Posterior cingulate gyrus (tissue), 11 donors: ENCODE results near the gene PCDHGC4.

Experiments used
- DNase-seq, 10 donors: peaks; one replicate each; pipeline versions ENCODE4 v3.0.0 to v3.0.0-alpha.2; 2020 to 2021; ENCODE audit warnings: mixed read lengths in 3 of 10
- intact Hi-C: fragments of 100-400 bp; cut with DNase I; formaldehyde crosslinking; loops from one replicate; pipeline ENCODE4 v1.15.1; 2023

The PCDHGC4 gene

DNA sequence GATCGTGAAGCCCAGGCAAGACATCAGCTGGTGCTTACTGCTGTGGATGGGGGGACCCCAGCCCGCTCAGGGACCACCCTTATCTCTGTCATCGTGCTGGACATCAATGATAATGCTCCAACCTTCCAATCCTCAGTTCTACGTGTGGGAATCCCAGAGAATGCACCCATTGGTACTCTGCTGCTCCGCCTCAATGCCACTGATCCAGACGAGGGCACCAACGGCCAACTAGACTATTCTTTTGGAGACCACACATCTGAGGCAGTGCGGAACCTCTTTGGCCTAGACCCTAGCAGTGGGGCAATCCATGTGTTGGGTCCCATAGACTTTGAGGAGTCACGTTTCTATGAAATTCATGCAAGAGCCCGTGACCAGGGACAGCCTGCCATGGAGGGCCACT, 5.0 kb downstream of the PCDHGC4 start:
- DNase-seq: no peak
- intact Hi-C loops: no loop called here

DNA sequence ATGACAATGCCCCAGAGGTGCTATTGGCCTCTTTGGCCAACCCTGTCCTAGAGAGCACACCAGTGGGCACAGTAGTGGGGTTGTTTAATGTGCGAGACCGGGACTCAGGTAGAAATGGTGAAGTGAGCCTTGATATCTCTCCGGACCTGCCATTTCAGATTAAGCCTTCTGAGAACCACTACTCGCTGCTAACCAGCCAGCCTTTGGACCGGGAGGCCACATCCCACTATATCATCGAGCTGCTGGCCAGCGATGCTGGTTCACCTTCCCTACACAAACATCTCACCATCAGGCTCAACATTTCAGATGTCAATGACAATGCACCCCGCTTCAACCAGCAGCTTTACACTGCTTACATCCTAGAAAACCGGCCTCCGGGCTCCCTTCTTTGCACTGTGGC, 5.4 kb downstream of the PCDHGC4 start:
- intact Hi-C loops: no loop called here
- DNase-seq: no peak

GRCh38 chr5:141490771-141491170, 5.9 kb downstream of the PCDHGC4 start:
- intact Hi-C loops: no loop called here
- DNase-seq: no peak

GRCh38 chr5:141491323-141492167, 6.7 kb downstream of the PCDHGC4 start:
- peak in 1 of 10 donors; percentile 84 for DNase-seq
- intact Hi-C loops: no loop called here

- peak in 6 of 10 donors; percentile 59 to 93 (median 81) for DNase-seq
Measured at GRCh38 chr5:141492168-141492885, 7.5 kb downstream of the PCDHGC4 start.

DNA sequence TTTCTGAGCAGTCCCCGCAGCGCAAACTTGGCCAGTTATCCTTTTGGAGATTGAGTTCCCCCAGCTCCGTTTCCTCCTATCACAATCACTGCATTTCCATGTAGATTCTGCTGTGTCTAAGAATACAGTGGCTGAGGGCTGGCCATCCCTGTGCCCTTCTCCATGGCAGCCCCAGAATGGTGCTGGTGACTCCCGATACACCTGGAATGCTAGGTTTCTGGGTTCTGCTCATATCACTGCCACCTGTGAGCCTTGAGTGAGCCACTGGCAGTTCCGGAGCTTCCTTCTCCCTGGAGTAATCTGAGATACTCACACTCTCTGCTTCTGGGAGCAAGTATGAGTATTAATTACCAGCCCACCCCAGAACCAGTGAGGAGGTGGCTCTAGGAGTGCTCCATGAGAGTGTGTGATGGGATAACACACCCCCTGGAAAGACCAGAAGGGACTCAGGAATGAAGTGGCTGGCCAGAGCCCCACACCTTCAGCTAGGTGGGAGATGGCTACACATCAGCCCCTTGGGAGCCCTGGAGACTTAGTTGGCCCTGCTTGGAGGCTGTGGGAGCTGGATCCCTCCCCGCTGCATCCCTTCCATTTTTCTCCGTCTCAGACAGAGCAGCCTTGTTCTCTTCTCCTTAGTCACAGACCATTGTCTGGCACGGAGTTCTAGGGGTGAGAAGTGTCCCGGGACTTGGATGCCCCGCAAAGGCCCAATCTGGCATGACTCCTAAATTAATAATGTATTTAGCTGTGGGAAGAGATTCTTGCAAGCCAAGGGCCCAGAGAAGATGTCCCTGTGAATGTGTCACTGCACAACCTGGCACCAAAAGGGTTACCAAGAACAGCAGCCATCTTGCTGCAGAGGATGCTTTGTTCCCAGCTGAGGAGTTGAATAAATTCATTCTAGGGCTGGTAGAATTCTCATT, 8.9 kb downstream of the PCDHGC4 start:
- peak in 2 of 10 donors; percentile 37 to 49 for DNase-seq
- intact Hi-C loops: no loop called here

More at GRCh38 chr5:141492168-141492885, 7.5 kb downstream of the PCDHGC4 start:
- intact Hi-C loops: no loop called here

DNA sequence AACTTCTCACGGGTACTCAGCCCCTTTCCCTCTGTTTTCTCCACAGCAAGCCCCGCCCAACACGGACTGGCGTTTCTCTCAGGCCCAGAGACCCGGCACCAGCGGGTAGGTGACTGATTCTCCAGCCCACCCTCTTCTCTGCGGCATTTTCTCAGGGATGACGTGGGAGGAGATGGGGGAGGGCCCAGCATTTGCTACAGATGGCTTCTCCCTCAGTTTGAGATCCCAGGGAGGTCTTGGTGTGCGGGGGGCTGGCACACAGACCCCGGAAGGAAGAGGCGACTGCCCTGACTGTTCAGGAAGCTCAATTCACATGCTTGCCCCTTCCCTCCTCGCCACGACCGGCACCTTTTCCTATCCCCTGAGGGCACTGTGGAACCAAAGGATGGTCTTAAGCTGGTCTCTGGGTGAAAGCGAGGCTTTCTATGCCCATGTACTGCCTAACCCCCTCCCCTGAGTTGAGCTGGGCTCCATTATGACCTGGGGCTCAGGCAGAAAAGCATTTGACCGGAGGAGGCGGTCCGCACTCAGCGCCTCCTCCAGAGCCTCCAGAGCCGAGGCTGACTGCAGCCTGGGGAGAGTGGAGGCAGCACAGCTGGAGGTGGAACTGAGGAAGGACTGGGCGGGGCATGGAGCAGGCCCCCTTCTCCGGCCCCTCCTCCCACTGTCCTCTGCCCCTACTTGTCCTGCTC, 10.1 kb downstream of the PCDHGC4 start:
- intact Hi-C loops: no loop called here
- peak in 6 of 10 donors; percentile 52 to 93 (median 77) for DNase-seq

GRCh38 chr5:141495453-141495811, 10.6 kb downstream of the PCDHGC4 start:
- intact Hi-C loops: no loop called here
- no peak for DNase-seq

GRCh38 chr5:141496038-141496437, 11.2 kb downstream of the PCDHGC4 start:
- intact Hi-C loops: no loop called here
- peak in 1 of 10 donors; percentile 72 for DNase-seq

DNA sequence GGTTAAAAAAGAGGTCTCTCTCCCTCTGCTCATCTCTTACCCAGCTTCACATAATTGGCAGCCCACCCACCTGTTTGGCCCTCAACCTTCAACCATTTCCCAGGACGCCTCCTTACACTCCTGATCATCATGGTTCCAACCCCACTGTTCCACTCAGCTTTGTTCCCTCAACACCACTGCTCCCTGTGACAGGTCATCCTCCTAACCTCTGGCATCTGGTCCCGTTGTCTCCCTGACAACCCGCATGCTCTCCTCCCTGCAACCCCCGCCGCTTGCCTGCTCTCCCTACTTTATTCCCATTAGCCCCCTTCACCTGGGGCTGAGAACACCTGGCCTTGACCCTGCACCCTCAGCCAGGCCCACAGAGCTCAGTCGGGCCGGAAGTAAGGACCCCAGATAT, 16.9 kb downstream of the PCDHGC4 start:
- DNase-seq: peak in 1 of 10 donors; percentile 58
- intact Hi-C loops: no loop called here

DNA sequence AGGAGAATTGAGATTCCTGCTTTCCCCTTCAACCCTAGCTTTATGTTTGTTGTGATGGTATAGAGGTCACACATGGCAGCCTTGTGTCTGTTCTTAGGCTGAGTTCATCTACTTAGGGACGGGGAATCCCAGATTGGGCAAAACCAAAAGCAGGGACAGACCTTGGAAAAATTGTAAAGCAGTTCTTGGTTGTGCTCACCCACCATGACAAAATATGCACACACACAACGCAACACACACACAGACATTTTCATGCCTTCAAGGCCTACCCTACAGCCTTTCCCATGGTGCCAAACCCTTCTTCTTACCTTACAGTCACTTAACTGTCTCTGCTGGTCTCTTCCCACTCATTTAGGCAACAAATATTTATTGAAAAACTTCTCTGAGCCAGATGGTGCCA, 18.9 kb downstream of the PCDHGC4 start:
- DNase-seq: peak in 1 of 10 donors; percentile 4
- intact Hi-C loops: no loop called here

GRCh38 chr5:141504216-141504615, 19.4 kb downstream of the PCDHGC4 start:
- peak in 2 of 10 donors; percentile 68 to 87 for DNase-seq
- intact Hi-C loops: no loop called here

DNA sequence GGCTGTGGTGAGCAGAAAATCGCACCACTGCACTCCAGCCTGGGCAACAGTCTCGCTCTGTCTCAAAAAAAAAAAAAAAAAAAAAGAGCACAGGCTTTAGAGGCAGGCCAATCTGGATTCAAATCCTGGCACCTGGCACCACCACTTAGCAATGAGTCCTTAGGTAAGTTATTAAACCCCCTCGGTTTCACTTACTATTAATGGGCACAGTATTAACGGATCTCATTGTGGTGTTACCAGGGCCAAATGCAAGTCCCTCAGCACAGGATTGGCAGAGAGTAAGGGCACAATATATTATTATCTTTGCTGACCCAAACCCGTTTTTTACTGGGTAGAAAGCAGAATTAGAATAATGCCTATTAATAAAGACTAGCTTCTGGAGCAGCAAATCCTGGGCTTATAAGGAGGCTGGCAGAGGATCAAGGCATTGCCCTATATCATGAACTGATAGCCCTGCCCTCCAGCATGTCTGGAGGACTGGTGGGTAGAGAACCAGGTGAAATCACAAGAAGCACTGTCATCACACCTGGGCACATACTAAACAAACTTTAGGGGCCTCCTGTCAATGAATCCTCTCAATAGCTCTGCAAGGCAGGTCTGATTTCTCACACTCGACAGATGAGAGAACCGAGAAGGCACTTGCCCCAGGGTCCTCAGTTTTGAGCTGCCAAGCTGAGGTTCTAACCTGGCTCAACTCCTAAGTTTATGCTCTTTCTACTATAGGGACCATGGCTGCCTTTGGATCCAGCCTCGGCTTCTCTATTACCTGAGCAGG, 21.7 kb downstream of the PCDHGC4 start:
- intact Hi-C loops: no loop called here
- peak in 1 of 10 donors; percentile 15 for DNase-seq

DNA sequence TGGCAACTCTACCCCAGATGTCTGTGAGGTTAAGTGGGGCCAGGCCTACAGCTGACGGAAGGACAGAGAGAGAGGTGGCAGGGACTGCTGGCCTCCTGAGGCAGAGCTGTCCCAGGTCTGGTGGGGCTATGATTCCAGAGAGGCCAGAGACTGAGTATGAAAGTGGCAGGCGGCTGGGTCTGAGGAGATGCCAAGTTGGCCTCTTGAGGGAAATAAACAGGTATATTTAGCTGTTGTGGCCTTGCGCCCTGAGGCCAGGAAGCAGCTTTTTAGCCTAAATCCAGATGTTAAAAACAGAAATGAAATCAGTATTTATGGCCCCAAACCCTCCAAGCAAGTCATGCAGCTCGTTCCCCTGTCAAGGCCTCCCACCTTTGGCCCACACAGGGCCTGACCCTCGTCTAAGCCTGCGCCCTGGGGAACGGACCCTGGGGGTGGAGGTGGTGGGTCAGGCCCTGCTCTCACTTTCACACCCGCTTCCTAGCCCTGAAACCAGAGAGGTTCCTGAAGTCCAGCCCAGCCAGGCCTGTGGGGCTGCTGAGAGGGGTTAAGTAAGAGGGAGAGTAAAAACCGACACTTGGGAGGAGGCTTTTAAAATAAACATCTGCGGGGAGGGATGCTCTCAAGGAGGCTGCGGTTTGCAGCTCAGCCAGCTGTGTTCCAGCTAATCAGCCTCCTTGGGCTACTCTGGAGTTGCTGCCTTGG, 22.7 kb downstream of the PCDHGC4 start:
- peak in 1 of 10 donors; percentile 65 for DNase-seq
- intact Hi-C loops: no loop called here

GRCh38 chr5:141508440-141508797, 23.6 kb downstream of the PCDHGC4 start:
- peak in 1 of 10 donors; percentile 85 for DNase-seq
- intact Hi-C loops: no loop called here

GRCh38 chr5:141508798-141509611, 24.2 kb downstream of the PCDHGC4 start:
- peak in 4 of 10 donors; percentile 76 to 92 (median 88) for DNase-seq
- intact Hi-C loops: no loop called here

DNA sequence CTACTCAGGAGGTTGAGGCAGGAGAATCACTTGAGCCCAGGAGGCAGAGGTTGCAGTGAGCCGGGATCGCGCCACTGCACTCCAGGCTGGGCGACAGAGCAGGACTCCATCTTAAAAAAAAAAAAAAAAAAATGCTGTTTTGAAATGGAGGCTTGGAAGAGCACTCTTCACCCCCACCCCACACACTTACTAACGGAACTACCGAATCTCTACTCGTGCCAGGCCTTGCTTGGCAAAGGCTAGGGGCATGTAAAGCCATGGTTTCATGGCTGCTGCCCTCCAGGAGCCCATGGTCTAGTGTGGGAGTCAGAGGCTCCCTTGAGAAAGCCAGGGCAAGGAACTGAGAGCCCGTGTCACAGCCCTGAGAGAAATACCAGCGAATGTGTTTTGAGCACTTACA, 25.3 kb downstream of the PCDHGC4 start:
- peak in 1 of 10 donors; percentile 17 for DNase-seq
- intact Hi-C loops: no loop called here
